HG03196 (cell line): ENCODE data around the gene TRIO.

Experiments used
- ATAC-seq: cut with Tn5 transposase; IDR thresholded peaks from one replicate; pipeline ENCODE4 v1.9.1; 2021; ENCODE audit not compliant: unreplicated experiment

Gene TRIO

GRCh38 chr5:14492331-14492964 is 349.3 kb downstream of the TRIO start:
- no peak for ATAC-seq

GRCh38 chr5:14495301-14495700 is 352.2 kb downstream of the TRIO start:
- no peak for ATAC-seq

- ATAC-seq = no peak
Measured at GRCh38 chr5:14497311-14497710, 354.2 kb downstream of the TRIO start.

GRCh38 chr5:14501353-14502293 is 358.5 kb downstream of the TRIO start:
- no peak for ATAC-seq

- ATAC-seq = no peak
Measured at GRCh38 chr5:14502294-14502690, 359.1 kb downstream of the TRIO start.

GRCh38 chr5:14503017-14503680 is 360.0 kb downstream of the TRIO start:
- no peak for ATAC-seq

- no peak for ATAC-seq
Measured at GRCh38 chr5:14503681-14504331, 360.7 kb downstream of the TRIO start.

- ATAC-seq = no peak
Measured at GRCh38 chr5:14504332-14504727, 361.2 kb downstream of the TRIO start.

- no peak for ATAC-seq
Measured at GRCh38 chr5:14504816-14505215, 361.7 kb downstream of the TRIO start.

- ATAC-seq = no peak
Measured at GRCh38 chr5:14505310-14506139, 362.4 kb downstream of the TRIO start.

GRCh38 chr5:14506140-14506538 is 363.0 kb downstream of the TRIO start:
- no peak for ATAC-seq

GRCh38 chr5:14506661-14507060 is 363.5 kb downstream of the TRIO start:
- no peak for ATAC-seq

- no peak for ATAC-seq
Measured at GRCh38 chr5:14507156-14507941, 364.2 kb downstream of the TRIO start.

GRCh38 chr5:14508046-14508445 is 364.9 kb downstream of the TRIO start:
- no peak for ATAC-seq

GRCh38 chr5:14509556-14509955 is 366.4 kb downstream of the TRIO start:
- no peak for ATAC-seq

- ATAC-seq = no peak
Measured at GRCh38 chr5:14510156-14510734, 367.1 kb downstream of the TRIO start.

- no peak for ATAC-seq
Measured at GRCh38 chr5:14510880-14511279, 367.7 kb downstream of the TRIO start.

GRCh38 chr5:14512574-14512973 is 369.4 kb downstream of the TRIO start:
- no peak for ATAC-seq

GRCh38 chr5:14513266-14513665 is 370.1 kb downstream of the TRIO start:
- ATAC-seq = no peak
